Subcutaneous adipose tissue (tissue), 4 donors: ENCODE results near the gene GOLGB1. TPM values are rescaled to one million over a fixed set of nuclear protein-coding genes. Genes with fewer than 3 reads are reported as not detected.

Source experiments
- CTCF ChIP-seq: fragments of 450-650 bp; IDR thresholded peaks from one replicate; pipeline ENCODE4 v1.5.1; 2016; ENCODE audit warnings: low read depth, mild to moderate bottlenecking, control low read depth, antibody characterized with exemption, moderate library complexity
- total RNA-seq, 4 donors: library from RNA; depleted of rRNA; stranded (reverse); fragments of >200 nt; gene quantifications; one replicate each; pipeline ENCODE4 v1.1.0, GENCODE V29; 2016

GOLGB1 gene
- total RNA-seq, 4 donors from 2014 or later = 69.2 to 91.7 (median 86.4) TPM

DNA sequence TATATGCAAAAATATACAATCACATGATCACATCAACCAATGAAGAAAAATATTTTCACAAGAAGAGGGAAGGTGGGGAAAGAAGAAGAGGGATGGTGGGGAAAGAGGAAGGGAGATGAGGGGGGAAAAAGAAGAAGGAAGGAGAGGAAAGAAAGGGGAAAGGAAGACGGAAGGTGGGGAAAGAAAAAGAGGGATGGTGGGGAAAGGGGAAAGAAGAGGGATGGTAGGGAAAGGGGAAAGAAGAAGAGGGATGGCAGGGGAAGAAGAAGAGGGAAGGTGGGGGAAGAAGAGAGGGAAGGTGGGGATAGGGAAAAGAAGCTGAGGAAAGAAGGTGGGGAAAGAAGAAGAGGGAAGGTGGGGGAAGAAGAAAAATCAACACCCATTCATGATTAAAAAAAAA lies 3.2 kb upstream of the GOLGB1 start:
- TF ChIP-seq CTCF = no peak

GRCh38 chr3:121752261-121752660 lies 2.7 kb upstream of the GOLGB1 start:
- TF ChIP-seq CTCF = no peak

GRCh38 chr3:121750087-121750415 lies 510 bp upstream of the GOLGB1 start:
- no peak for TF ChIP-seq CTCF

DNA sequence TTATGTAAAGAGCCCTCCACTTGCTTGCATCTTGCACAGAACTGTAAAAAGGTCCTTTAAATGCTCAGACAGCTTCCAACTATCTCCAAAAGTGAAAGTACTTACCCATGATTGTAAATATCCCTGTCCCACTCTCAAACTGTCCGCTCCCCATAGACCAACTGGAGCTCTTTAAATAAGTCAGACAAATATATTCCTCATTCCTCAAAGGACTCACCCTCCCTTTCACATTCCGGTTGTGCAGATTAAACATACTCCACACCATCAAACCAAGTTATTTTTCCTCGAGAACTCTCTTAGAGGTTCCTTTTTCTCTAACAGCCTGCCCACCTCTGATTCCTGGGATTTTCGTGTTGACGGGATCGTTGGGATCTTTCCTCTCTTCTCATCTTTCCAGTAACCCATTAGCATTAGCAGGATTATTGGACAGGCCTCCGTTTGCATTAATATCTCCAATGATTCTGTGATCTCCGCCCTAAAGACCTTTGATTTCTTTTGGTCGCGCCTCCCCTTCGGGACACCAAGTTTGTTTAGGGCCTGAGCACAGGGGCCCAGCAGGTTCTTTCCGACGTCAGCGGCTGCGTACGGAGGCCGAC lies 763 bp downstream of the GOLGB1 start:
- TF ChIP-seq CTCF = no peak

DNA sequence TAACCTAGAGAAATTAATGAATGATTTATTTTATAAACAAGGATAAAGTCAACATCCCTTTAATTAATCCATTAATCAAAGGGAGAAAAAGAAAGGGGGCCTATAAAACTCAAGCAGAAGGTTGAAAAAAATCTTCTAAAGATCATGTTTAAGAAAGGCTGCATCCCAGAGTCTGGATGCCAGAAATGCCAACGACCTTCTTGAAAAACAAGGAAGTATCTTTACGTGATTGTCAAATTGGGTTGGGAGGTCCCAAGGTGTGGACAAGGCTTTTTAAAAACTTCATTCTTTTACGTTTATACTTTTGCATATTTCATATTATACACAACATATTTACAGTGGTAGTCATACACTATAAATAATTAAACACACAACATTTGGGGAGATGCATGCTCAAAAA lies 1.6 kb downstream of the GOLGB1 start:
- no peak for TF ChIP-seq CTCF

GRCh38 chr3:121740896-121741295 lies 8.6 kb downstream of the GOLGB1 start:
- TF ChIP-seq CTCF = no peak

DNA sequence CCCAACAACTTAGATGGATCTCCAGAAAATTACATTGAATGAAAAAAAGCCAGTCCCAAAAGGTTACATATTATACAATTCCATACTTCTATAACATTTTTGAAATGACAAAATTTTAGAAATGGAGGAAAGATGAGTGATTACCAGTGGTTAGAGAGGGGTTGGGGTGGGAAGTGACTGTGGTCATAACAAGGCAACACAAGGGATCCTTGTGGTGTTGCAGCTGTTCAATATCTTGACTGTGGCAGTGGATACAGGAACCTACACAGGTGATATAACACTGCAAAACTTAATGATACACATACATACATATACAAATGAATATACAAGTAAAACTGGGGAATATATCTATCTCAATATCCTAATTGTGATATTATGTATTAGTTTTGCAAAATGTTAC lies 9.6 kb downstream of the GOLGB1 start:
- no peak for TF ChIP-seq CTCF
